Esophagus muscularis mucosa (tissue), 3 donors: Measurements from ENCODE around the gene CIRBP.

ENCODE experiments used
- CTCF ChIP-seq, 3 experiments: fragments of 200-600 bp in 2 of 3; fragments of 450-650 bp in 1 of 3; sonication (generic) in 2 of 3; IDR thresholded peaks; one replicate each; pipeline ENCODE4 v1.5.1; 2017 to 2019; ENCODE audit warnings: antibody characterized with exemption in 3 of 3, mild to moderate bottlenecking in 2 of 3, moderate library complexity in 1 of 3
- POLR2A ChIP-seq: fragments of 450-650 bp; IDR thresholded peaks from one replicate; pipeline ENCODE4 v1.6.1; 2017; ENCODE audit warnings: antibody characterized with exemption, moderate library complexity, mild to moderate bottlenecking, low read depth

GRCh38 chr19:1283917-1284292 lies 14.8 kb downstream of the CIRBP start:
- TF ChIP-seq CTCF (IDR thresholded peaks at IDR 0.05) (no peak), POLR2A (no peak)
